ENCODE data around the gene LIX1.
"Not testable (repeated sequence)": the region's sequence is repeated elsewhere in the genome, so short reads cannot be mapped to it uniquely, and the experiment has no call there.

LIX1 gene

GRCh38 chr5:97149709-97150108 lies 7.3 kb upstream of the LIX1 start:
- no peak for DNase-seq (ENCODE audit: low spot score)
- in situ Hi-C loops (cut with MboI; ENCODE audit: low pct_unique_long_range_greater_than_20kb, low sequenced_read_pairs, unreplicated experiment): loop anchor here (25.0 kb wide), 1 partner anchor 287 kb away; no protein-coding TSS in a partner anchor
- TF ChIP-seq CTCF (IDR thresholded peaks at IDR 0.05; ENCODE audit: extremely low read depth, insufficient read depth, missing control alignments): no peak

- in situ Hi-C loops (cut with MboI; ENCODE audit: low pct_unique_long_range_greater_than_20kb, low sequenced_read_pairs, unreplicated experiment): no loop called here
- TF ChIP-seq CTCF (IDR thresholded peaks at IDR 0.05; ENCODE audit: extremely low read depth, insufficient read depth, missing control alignments): no peak
- DNase-seq (ENCODE audit: low spot score): no peak
Measured at GRCh38 chr5:97148288-97148687, 5.9 kb upstream of the LIX1 start.

GRCh38 chr5:97143704-97144103 lies 1.3 kb upstream of the LIX1 start:
- in situ Hi-C loops (cut with MboI; ENCODE audit: low pct_unique_long_range_greater_than_20kb, low sequenced_read_pairs, unreplicated experiment): no loop called here
- no peak for DNase-seq (ENCODE audit: low spot score)
- no peak for TF ChIP-seq CTCF (IDR thresholded peaks at IDR 0.05; ENCODE audit: extremely low read depth, insufficient read depth, missing control alignments)

- TF ChIP-seq CTCF (IDR thresholded peaks at IDR 0.05; ENCODE audit: extremely low read depth, insufficient read depth, missing control alignments): no peak
- in situ Hi-C loops (cut with MboI; ENCODE audit: low pct_unique_long_range_greater_than_20kb, low sequenced_read_pairs, unreplicated experiment): no loop called here
- no peak for DNase-seq (ENCODE audit: low spot score)
Measured at GRCh38 chr5:97141539-97141938, 872 bp downstream of the LIX1 start.

- DNase-seq (ENCODE audit: low spot score): no peak
- in situ Hi-C loops (cut with MboI; ENCODE audit: low pct_unique_long_range_greater_than_20kb, low sequenced_read_pairs, unreplicated experiment): no loop called here
Measured at GRCh38 chr5:97141031-97141430, 1.4 kb downstream of the LIX1 start.

GRCh38 chr5:97140250-97140649 lies 2.2 kb downstream of the LIX1 start:
- in situ Hi-C loops (cut with MboI; ENCODE audit: low pct_unique_long_range_greater_than_20kb, low sequenced_read_pairs, unreplicated experiment); DNase-seq (ENCODE audit: low spot score): not testable (repeated sequence)

More at GRCh38 chr5:97141031-97141430, 1.4 kb downstream of the LIX1 start:
- TF ChIP-seq CTCF (IDR thresholded peaks at IDR 0.05; ENCODE audit: extremely low read depth, insufficient read depth, missing control alignments): no peak

GRCh38 chr5:97136475-97136874 lies 5.9 kb downstream of the LIX1 start:
- no peak for TF ChIP-seq CTCF (IDR thresholded peaks at IDR 0.05; ENCODE audit: extremely low read depth, insufficient read depth, missing control alignments)
- in situ Hi-C loops (cut with MboI; ENCODE audit: low pct_unique_long_range_greater_than_20kb, low sequenced_read_pairs, unreplicated experiment): no loop called here
- no peak for DNase-seq (ENCODE audit: low spot score)
